H9 (cell line): Measurements from ENCODE around the gene PHTF2. TPM values are rescaled to one million over a fixed set of nuclear protein-coding genes. Genes with fewer than 3 reads are reported as not detected.

Source experiments
- DNase-seq: peaks from one replicate; pipeline ENCODE4 v3.0.0-alpha.2; 2017
- H2AFZ ChIP-seq: one replicate; pipeline ENCODE4 v1.6.1; 2013; ENCODE audit warnings: mild to moderate bottlenecking, low read length, control low read depth, moderate library complexity
- H2AK5ac ChIP-seq: 2 replicates; pipeline ENCODE4 v1.6.1; 2013; ENCODE audit warnings: low read length, control low read depth, mixed read lengths; ENCODE audit not compliant: insufficient read length
- H2BK120ac ChIP-seq: one replicate; pipeline ENCODE4 v1.6.1; 2013; ENCODE audit warnings: low read depth, mild to moderate bottlenecking, low read length, control low read depth, inconsistent platforms; ENCODE audit not compliant: poor library complexity, severe bottlenecking
- H2BK12ac ChIP-seq: 2 replicates; pipeline ENCODE4 v1.6.1; 2013; ENCODE audit warnings: low read length, control low read depth, mixed read lengths, low read depth; ENCODE audit not compliant: insufficient read length
- H2BK15ac ChIP-seq: 2 replicates; pipeline ENCODE4 v1.6.1; 2013; ENCODE audit warnings: low read depth, low read length, control low read depth
- H2BK20ac ChIP-seq: one replicate; pipeline ENCODE4 v1.6.1; 2013; ENCODE audit warnings: low read depth, mild to moderate bottlenecking, low read length, control low read depth, inconsistent platforms; ENCODE audit not compliant: poor library complexity, severe bottlenecking
- H2BK5ac ChIP-seq: 2 replicates; pipeline ENCODE4 v1.6.1; 2013; ENCODE audit warnings: low read length, control low read depth, mixed read lengths; ENCODE audit not compliant: insufficient read length
- H3K14ac ChIP-seq: 2 replicates; pipeline ENCODE4 v1.6.1; 2013; ENCODE audit warnings: low read length, control low read depth; ENCODE audit not compliant: insufficient read depth
- H3K18ac ChIP-seq: 2 replicates; pipeline ENCODE4 v1.6.1; 2013; ENCODE audit warnings: low read depth, mild to moderate bottlenecking, mixed read lengths, low read length, control low read depth; ENCODE audit not compliant: insufficient read length
- H3K23ac ChIP-seq: 2 replicates; pipeline ENCODE4 v1.6.1; 2013; ENCODE audit warnings: low read length, control low read depth, mixed read lengths, low read depth; ENCODE audit not compliant: insufficient read length
- H3K23me2 ChIP-seq: 2 replicates; pipeline ENCODE4 v1.6.1; 2013; ENCODE audit warnings: low read depth, mild to moderate bottlenecking, mixed read lengths, low read length, control low read depth; ENCODE audit not compliant: insufficient read length, poor library complexity, severe bottlenecking
- H3K27ac ChIP-seq: 2 replicates; pipeline ENCODE4 v1.5.1; 2013; ENCODE audit warnings: low read length, control low read depth, mixed read lengths, low read depth; ENCODE audit not compliant: insufficient read length
- H3K27me3 ChIP-seq: 2 replicates; pipeline ENCODE4 v1.6.1; 2013; ENCODE audit warnings: low read length, control low read depth, inconsistent platforms; ENCODE audit not compliant: insufficient read depth
- H3K4ac ChIP-seq: 2 replicates; pipeline ENCODE4 v1.6.1; 2013; ENCODE audit warnings: low read depth, mild to moderate bottlenecking, control low read depth, inconsistent platforms, low read length, moderate library complexity
- H3K4me1 ChIP-seq: 2 replicates; pipeline ENCODE4 v1.6.1; 2013; ENCODE audit warnings: low read length, control low read depth, inconsistent platforms; ENCODE audit not compliant: insufficient read depth
- H3K4me2 ChIP-seq: 2 replicates; pipeline ENCODE4 v1.6.1; 2013; ENCODE audit warnings: low read length, control low read depth, mixed read lengths; ENCODE audit not compliant: insufficient read length, insufficient read depth
- H3K56ac ChIP-seq: 2 replicates; pipeline ENCODE4 v1.6.1; 2013; ENCODE audit warnings: low read depth, mild to moderate bottlenecking, mixed read lengths, low read length, control low read depth; ENCODE audit not compliant: insufficient read length
- H3K79me1 ChIP-seq: 2 replicates; pipeline ENCODE4 v1.6.1; 2013; ENCODE audit warnings: low read depth, mild to moderate bottlenecking, moderate library complexity, low read length, control low read depth, inconsistent platforms; ENCODE audit not compliant: insufficient read depth, poor library complexity, severe bottlenecking
- H3K79me2 ChIP-seq: 2 replicates; pipeline ENCODE4 v1.6.1; 2013; ENCODE audit warnings: low read length, control low read depth, inconsistent platforms; ENCODE audit not compliant: insufficient read depth
- H3K9ac ChIP-seq: 2 replicates; pipeline ENCODE4 v1.6.1; 2013; ENCODE audit warnings: low read length, control low read depth, mixed read lengths; ENCODE audit not compliant: insufficient read length; ENCODE audit errors: extremely low read depth
- H3K9me3 ChIP-seq: one replicate; pipeline ENCODE4 v1.6.1; 2013; ENCODE audit warnings: low read depth, low read length, inconsistent platforms; ENCODE audit not compliant: control insufficient read depth
- H3T11ph ChIP-seq: one replicate; pipeline ENCODE4 v1.6.1; 2013; ENCODE audit warnings: mild to moderate bottlenecking, low read length, control low read depth, inconsistent platforms
- H4K20me1 ChIP-seq: one replicate; pipeline ENCODE4 v1.6.1; 2013; ENCODE audit not compliant: control insufficient read depth, insufficient read length, insufficient read depth
- H4K5ac ChIP-seq: 2 replicates; pipeline ENCODE4 v1.6.1; 2013; ENCODE audit warnings: low read depth, mild to moderate bottlenecking, mixed read lengths, low read length, control low read depth; ENCODE audit not compliant: insufficient read length
- H4K8ac ChIP-seq: replicated peaks from 2 replicates; pipeline ENCODE4 v1.6.1; 2013; ENCODE audit warnings: low read length, control low read depth, mixed read lengths, low read depth; ENCODE audit not compliant: insufficient read length
- H4K91ac ChIP-seq: 2 replicates; pipeline ENCODE4 v1.6.1; 2013; ENCODE audit warnings: low read depth, mild to moderate bottlenecking, moderate library complexity, mixed read lengths, low read length, control low read depth; ENCODE audit not compliant: insufficient read length
- H3K27ac Mint-ChIP-seq, 3 experiments: 2 replicates in 2 of 3; 3 replicates in 1 of 3; pipeline ENCODE4 v1.8.0; 2020 to 2021; ENCODE audit warnings: mixed read lengths in 3 of 3, mild to moderate bottlenecking in 1 of 3, moderate library complexity in 1 of 3
- H3K27me3 Mint-ChIP-seq: 2 replicates; pipeline ENCODE4 v1.8.0; 2021; ENCODE audit warnings: low read depth, mild to moderate bottlenecking, moderate library complexity, mixed read lengths
- H3K36me3 Mint-ChIP-seq, 3 experiments: 2 replicates in 2 of 3; 3 replicates in 1 of 3; pipeline ENCODE4 v1.8.0; 2020 to 2021; ENCODE audit warnings: low read depth in 3 of 3, mixed read lengths in 3 of 3; ENCODE audit not compliant: insufficient read depth in 1 of 3
- H3K4me1 Mint-ChIP-seq, 2 experiments: 2 replicates each; pipeline ENCODE4 v1.8.0; 2020; ENCODE audit warnings: mixed read lengths in 2 of 2
- H3K4me3 Mint-ChIP-seq, 2 experiments: 2 replicates in 1 of 2; 3 replicates in 1 of 2; pipeline ENCODE4 v1.8.0; 2020 to 2021; ENCODE audit warnings: mild to moderate bottlenecking in 2 of 2, mixed read lengths in 2 of 2, moderate library complexity in 1 of 2
- H3K9me3 Mint-ChIP-seq, 2 experiments: 2 replicates in 1 of 2; 3 replicates in 1 of 2; pipeline ENCODE4 v1.8.0; 2020; ENCODE audit warnings: mild to moderate bottlenecking in 2 of 2, mixed read lengths in 2 of 2, moderate library complexity in 1 of 2
- WGBS: extraction: QIAGEN DNeasy Blood & Tissue Kit; methylation state at CpG from one replicate; pipeline ENCODE4 v1.1.7; 2013; ENCODE audit warnings: missing lambda C conversion rate, low lambda C conversion rate, mixed read lengths; ENCODE audit not compliant: insufficient read length; ENCODE audit errors: extremely low coverage; 5-methylcytosine and 5-hydroxymethylcytosine counted together
- total RNA-seq: library from RNA; stranded (reverse); gene quantifications from 2 replicates; pipeline ENCODE4 v1.2.1, GENCODE V29; 2021
- TF ChIP-seq, protein P1 (sequence below): fragments of 200-600 bp; sonication (generic); conservative IDR thresholded peaks from 3 replicates; pipeline ENCODE4 v1.8.0; 2021; ENCODE audit warnings: antibody characterized with exemption, mild to moderate bottlenecking

Gene PHTF2
- total RNA-seq, 1 experiment from 2014 or later, result 16.2 TPM

DNA sequence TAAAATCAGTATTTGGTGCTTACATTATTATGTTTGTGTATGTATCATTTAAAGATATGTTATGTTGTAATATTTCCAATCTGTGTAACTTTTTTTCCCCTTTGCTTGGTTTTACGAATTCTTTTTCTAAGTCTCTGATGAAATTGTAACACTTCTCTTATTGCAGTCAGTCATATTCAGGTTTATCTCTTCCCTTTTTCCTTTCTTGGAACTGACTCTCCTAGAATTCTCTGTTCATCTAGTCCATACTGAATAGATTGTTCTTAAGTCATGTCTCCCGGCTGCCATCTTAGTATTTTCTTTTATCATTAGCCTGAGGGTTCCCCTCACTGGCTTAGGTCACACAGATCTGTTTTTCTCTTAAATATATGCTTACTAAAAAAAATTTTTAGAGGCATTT, 44.6 kb downstream of the PHTF2 start:
- Mint-ChIP-seq H3K36me3 (no peaks in the 10 kb centered on the region), H3K9me3 (no peaks in the 10 kb centered on the region), H3K4me1 (0 out of 4 replicates have a peak, but pooled peaks cover 0 to 5% of the 10 kb centered on the region in 2 experiments), H3K4me3 (no peak overlapping the region), H3K27me3 (no peaks in the 10 kb centered on the region), H3K27ac (no peak overlapping the region)
- H3K4ac ChIP-seq, result no peak overlapping the region
- no peak overlapping the region for H3K14ac ChIP-seq
- no peak overlapping the region for H3K18ac ChIP-seq
- H3K79me1 ChIP-seq, result no peaks in the 10 kb centered on the region
- H3K4me1 ChIP-seq, result no peaks in the 10 kb centered on the region; the same call in 1 of the 2 replicates
- H4K5ac ChIP-seq, result no peak overlapping the region
- H3K27me3 ChIP-seq, result no peaks in the 10 kb centered on the region
- no peak overlapping the region for H3K4me2 ChIP-seq
- no peak overlapping the region for H3K9ac ChIP-seq
- no peak overlapping the region for H3K56ac ChIP-seq
- no peak overlapping the region for H2BK5ac ChIP-seq
- H2BK12ac ChIP-seq, result no peak overlapping the region
- no peaks in the 10 kb centered on the region for H3K79me2 ChIP-seq
- no peak overlapping the region for H2BK20ac ChIP-seq
- TF ChIP-seq, protein P1, sequence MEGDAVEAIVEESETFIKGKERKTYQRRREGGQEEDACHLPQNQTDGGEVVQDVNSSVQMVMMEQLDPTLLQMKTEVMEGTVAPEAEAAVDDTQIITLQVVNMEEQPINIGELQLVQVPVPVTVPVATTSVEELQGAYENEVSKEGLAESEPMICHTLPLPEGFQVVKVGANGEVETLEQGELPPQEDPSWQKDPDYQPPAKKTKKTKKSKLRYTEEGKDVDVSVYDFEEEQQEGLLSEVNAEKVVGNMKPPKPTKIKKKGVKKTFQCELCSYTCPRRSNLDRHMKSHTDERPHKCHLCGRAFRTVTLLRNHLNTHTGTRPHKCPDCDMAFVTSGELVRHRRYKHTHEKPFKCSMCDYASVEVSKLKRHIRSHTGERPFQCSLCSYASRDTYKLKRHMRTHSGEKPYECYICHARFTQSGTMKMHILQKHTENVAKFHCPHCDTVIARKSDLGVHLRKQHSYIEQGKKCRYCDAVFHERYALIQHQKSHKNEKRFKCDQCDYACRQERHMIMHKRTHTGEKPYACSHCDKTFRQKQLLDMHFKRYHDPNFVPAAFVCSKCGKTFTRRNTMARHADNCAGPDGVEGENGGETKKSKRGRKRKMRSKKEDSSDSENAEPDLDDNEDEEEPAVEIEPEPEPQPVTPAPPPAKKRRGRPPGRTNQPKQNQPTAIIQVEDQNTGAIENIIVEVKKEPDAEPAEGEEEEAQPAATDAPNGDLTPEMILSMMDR, result no peak
- no peak overlapping the region for H2AFZ ChIP-seq
- no peaks in the 10 kb centered on the region for H3K9me3 ChIP-seq
- no peak overlapping the region for H4K91ac ChIP-seq
- no peak overlapping the region for H3T11ph ChIP-seq
- H4K20me1 ChIP-seq, result no peaks in the 10 kb centered on the region
- no peak overlapping the region for H4K8ac ChIP-seq
- no peaks in the 10 kb centered on the region for H3K23me2 ChIP-seq
- no peak for DNase-seq
- no CpG with 5 or more reads among the region's 2 CpGs for WGBS
- H2AK5ac ChIP-seq, result no peak overlapping the region
- no peak overlapping the region for H2BK120ac ChIP-seq
- no peak overlapping the region for H3K23ac ChIP-seq
- no peak overlapping the region for H2BK15ac ChIP-seq
- H3K27ac ChIP-seq, result no peak overlapping the region
